ENCODE data around the gene NUMBL.
A peak's percentile ranks its signal among the peaks of the same experiment; 100 is the strongest.
"Not testable (repeated sequence)": the region's sequence is repeated elsewhere in the genome, so short reads cannot be mapped to it uniquely, and the experiment has no call there.

Gene NUMBL

GRCh38 chr19:40630571-40631160 is 59.8 kb downstream of the NUMBL start:
- CTCF ChIA-PET, result no interaction called here
- Mint-ChIP-seq H3K9me3 (no peaks in the 10 kb centered on the region), H3K27me3 (peaks cover 32% of the 10 kb centered on the region), H3K27ac (no peak overlapping the region), H3K36me3 (peaks cover 7% of the 10 kb centered on the region), H3K4me1 (peaks cover 17% of the 10 kb centered on the region), H3K4me3 (no peak overlapping the region)
- no peak for DNase-seq

- CTCF ChIA-PET, result no interaction called here
- peaks cover 12% of the 10 kb centered on the region for H3K36me3 Mint-ChIP-seq
- H3K27ac Mint-ChIP-seq, result no peak overlapping the region
These were observed 61.1 kb downstream of the NUMBL start for GRCh38 chr19:40629346-40629745.

GRCh38 chr19:40627486-40628279 is 62.8 kb downstream of the NUMBL start:
- Mint-ChIP-seq H3K4me1 (peaks cover 20% of the 10 kb centered on the region), H3K9me3 (no peaks in the 10 kb centered on the region), H3K27me3 (peaks cover 4% of the 10 kb centered on the region), H3K27ac (no peak overlapping the region), H3K36me3 (peaks cover 17% of the 10 kb centered on the region), H3K4me3 (no peak overlapping the region)
- DNase-seq, result no peak
- CTCF ChIA-PET, result no interaction called here

More at GRCh38 chr19:40629346-40629745, 61.1 kb downstream of the NUMBL start:
- no peak for DNase-seq
- Mint-ChIP-seq H3K27me3 (peaks cover 19% of the 10 kb centered on the region), H3K4me3 (no peak overlapping the region), H3K4me1 (peaks cover 19% of the 10 kb centered on the region), H3K9me3 (no peaks in the 10 kb centered on the region)

GRCh38 chr19:40626918-40627317 is 63.5 kb downstream of the NUMBL start:
- CTCF ChIA-PET, result no interaction called here
- DNase-seq, result no peak
- no peak overlapping the region for H3K27ac Mint-ChIP-seq
- no peaks in the 10 kb centered on the region for H3K9me3 Mint-ChIP-seq
- no peaks in the 10 kb centered on the region for H3K27me3 Mint-ChIP-seq
- peaks cover 17% of the 10 kb centered on the region for H3K36me3 Mint-ChIP-seq
- no peak overlapping the region for H3K4me3 Mint-ChIP-seq
- peaks cover 22% of the 10 kb centered on the region for H3K4me1 Mint-ChIP-seq

- peaks cover 22% of the 10 kb centered on the region for H3K36me3 Mint-ChIP-seq
- CTCF ChIA-PET, result interaction anchor here (1.4 kb wide), 1 partner anchor 9 kb away, joined by 9 read pairs; no protein-coding TSS in a partner anchor
These were observed 64.9 kb downstream of the NUMBL start for GRCh38 chr19:40625406-40626120.

GRCh38 chr19:40624369-40625153 is 65.9 kb downstream of the NUMBL start:
- DNase-seq, H3K4me3 Mint-ChIP-seq: not testable (repeated sequence)

More at GRCh38 chr19:40625406-40626120, 64.9 kb downstream of the NUMBL start:
- Mint-ChIP-seq H3K27me3 (no peaks in the 10 kb centered on the region), H3K9me3 (no peaks in the 10 kb centered on the region), H3K4me3 (no peak overlapping the region), H3K27ac (peak overlapping the region; percentile 43), H3K4me1 (peaks cover 24% of the 10 kb centered on the region)
- no peak for DNase-seq

GRCh38 chr19:40623403-40624251 is 66.8 kb downstream of the NUMBL start:
- no peak for DNase-seq
- H3K4me1 Mint-ChIP-seq, result peaks cover 17% of the 10 kb centered on the region

More at GRCh38 chr19:40624369-40625153, 65.9 kb downstream of the NUMBL start:
- Mint-ChIP-seq H3K4me1 (peaks cover 17% of the 10 kb centered on the region), H3K27ac (peak overlapping the region; percentile 33), H3K36me3 (peaks cover 24% of the 10 kb centered on the region)
- not testable (repeated sequence) for H3K9me3 Mint-ChIP-seq, H3K27me3 Mint-ChIP-seq
- CTCF ChIA-PET, result interaction anchor here (1.4 kb wide), 1 partner anchor 10 kb away, joined by 9 read pairs; no protein-coding TSS in a partner anchor

GRCh38 chr19:40622773-40623075 is 67.7 kb downstream of the NUMBL start:
- Mint-ChIP-seq H3K36me3 (peaks cover 27% of the 10 kb centered on the region), H3K27ac (no peak overlapping the region), H3K9me3 (no peaks in the 10 kb centered on the region), H3K4me3 (no peak overlapping the region), H3K4me1 (peaks cover 17% of the 10 kb centered on the region), H3K27me3 (no peaks in the 10 kb centered on the region)
- no peak for DNase-seq
- CTCF ChIA-PET, result interaction anchor here (1.9 kb wide), 1 partner anchor 12 kb away, joined by 4 read pairs; no protein-coding TSS in a partner anchor

More at GRCh38 chr19:40623403-40624251, 66.8 kb downstream of the NUMBL start:
- Mint-ChIP-seq H3K27me3 (no peaks in the 10 kb centered on the region), H3K36me3 (peaks cover 27% of the 10 kb centered on the region), H3K27ac (no peak overlapping the region), H3K4me3 (no peak overlapping the region), H3K9me3 (no peaks in the 10 kb centered on the region)
- CTCF ChIA-PET, result interaction anchor here (1.9 kb wide), 1 partner anchor 11 kb away, joined by 4 read pairs; no protein-coding TSS in a partner anchor

GRCh38 chr19:40621966-40622772 is 68.3 kb downstream of the NUMBL start:
- no peak for DNase-seq
- Mint-ChIP-seq H3K27me3 (no peaks in the 10 kb centered on the region), H3K9me3 (no peaks in the 10 kb centered on the region), H3K4me3 (no peak overlapping the region), H3K4me1 (peaks cover 17% of the 10 kb centered on the region), H3K36me3 (peaks cover 27% of the 10 kb centered on the region), H3K27ac (no peak overlapping the region)
- CTCF ChIA-PET, result interaction anchor here (1.3 to 3.1 kb wide), 3 partner anchors 13 to 23 kb away, joined by 3 to 15 read pairs (median 4); no protein-coding TSS in a partner anchor

GRCh38 chr19:40621283-40621682 is 69.2 kb downstream of the NUMBL start:
- H3K4me3 Mint-ChIP-seq, result no peak overlapping the region
- DNase-seq, result no peak
- H3K9me3 Mint-ChIP-seq, result no peaks in the 10 kb centered on the region
- peak overlapping the region; percentile 65 for H3K27ac Mint-ChIP-seq
- CTCF ChIA-PET, result interaction anchor here (1.2 to 3.1 kb wide), 3 partner anchors 14 to 22 kb away, joined by 3 to 15 read pairs (median 3); no protein-coding TSS in a partner anchor
- no peaks in the 10 kb centered on the region for H3K27me3 Mint-ChIP-seq
- H3K36me3 Mint-ChIP-seq, result peaks cover 31% of the 10 kb centered on the region
- H3K4me1 Mint-ChIP-seq, result peaks cover 17% of the 10 kb centered on the region

- DNase-seq, result no peak
- CTCF ChIA-PET, result interaction anchor here (1.2 to 3.1 kb wide), 2 partner anchors 15 kb away, joined by 3 to 15 read pairs; no protein-coding TSS in a partner anchor
- Mint-ChIP-seq H3K4me3 (no peak overlapping the region), H3K4me1 (peaks cover 20% of the 10 kb centered on the region), H3K27ac (no peak overlapping the region), H3K9me3 (no peaks in the 10 kb centered on the region), H3K27me3 (no peaks in the 10 kb centered on the region), H3K36me3 (peaks cover 28% of the 10 kb centered on the region)
These were observed 70.3 kb downstream of the NUMBL start for GRCh38 chr19:40620161-40620485.

GRCh38 chr19:40619333-40620160 is 70.9 kb downstream of the NUMBL start:
- no peak for DNase-seq
- H3K36me3 Mint-ChIP-seq, result peaks cover 28% of the 10 kb centered on the region
- CTCF ChIA-PET, result interaction anchor here (3.1 kb wide), 1 partner anchor 16 kb away, joined by 15 read pairs; no protein-coding TSS in a partner anchor
- no peaks in the 10 kb centered on the region for H3K9me3 Mint-ChIP-seq
- H3K27me3 Mint-ChIP-seq, result no peaks in the 10 kb centered on the region
- H3K27ac Mint-ChIP-seq, result no peak overlapping the region
- peaks cover 23% of the 10 kb centered on the region for H3K4me1 Mint-ChIP-seq
- H3K4me3 Mint-ChIP-seq, result no peak overlapping the region

Measured in activated naive CD4-positive, alpha-beta T cell treated with anti-CD3 and anti-CD28 coated beads, Interleukin-2, amount 10 ng/mL, durations not matched to agents 7 days and 5 days (primary cell).